PC-9 (cell line): ENCODE data around the gene ZNF143.

Experiments
- EZH2 ChIP-seq: fragments of 200-600 bp; sonication (generic); IDR thresholded peaks from 2 replicates; pipeline ENCODE4 v1.8.0; 2017; ENCODE audit warnings: antibody characterized with exemption, low read depth
- TF ChIP-seq, protein P1 (sequence below): fragments of 200-600 bp; sonication (generic); conservative IDR thresholded peaks from 2 replicates; pipeline ENCODE4 v1.6.1; 2017; ENCODE audit warnings: mixed run types, antibody characterized with exemption, mild to moderate bottlenecking, moderate library complexity

DNA sequence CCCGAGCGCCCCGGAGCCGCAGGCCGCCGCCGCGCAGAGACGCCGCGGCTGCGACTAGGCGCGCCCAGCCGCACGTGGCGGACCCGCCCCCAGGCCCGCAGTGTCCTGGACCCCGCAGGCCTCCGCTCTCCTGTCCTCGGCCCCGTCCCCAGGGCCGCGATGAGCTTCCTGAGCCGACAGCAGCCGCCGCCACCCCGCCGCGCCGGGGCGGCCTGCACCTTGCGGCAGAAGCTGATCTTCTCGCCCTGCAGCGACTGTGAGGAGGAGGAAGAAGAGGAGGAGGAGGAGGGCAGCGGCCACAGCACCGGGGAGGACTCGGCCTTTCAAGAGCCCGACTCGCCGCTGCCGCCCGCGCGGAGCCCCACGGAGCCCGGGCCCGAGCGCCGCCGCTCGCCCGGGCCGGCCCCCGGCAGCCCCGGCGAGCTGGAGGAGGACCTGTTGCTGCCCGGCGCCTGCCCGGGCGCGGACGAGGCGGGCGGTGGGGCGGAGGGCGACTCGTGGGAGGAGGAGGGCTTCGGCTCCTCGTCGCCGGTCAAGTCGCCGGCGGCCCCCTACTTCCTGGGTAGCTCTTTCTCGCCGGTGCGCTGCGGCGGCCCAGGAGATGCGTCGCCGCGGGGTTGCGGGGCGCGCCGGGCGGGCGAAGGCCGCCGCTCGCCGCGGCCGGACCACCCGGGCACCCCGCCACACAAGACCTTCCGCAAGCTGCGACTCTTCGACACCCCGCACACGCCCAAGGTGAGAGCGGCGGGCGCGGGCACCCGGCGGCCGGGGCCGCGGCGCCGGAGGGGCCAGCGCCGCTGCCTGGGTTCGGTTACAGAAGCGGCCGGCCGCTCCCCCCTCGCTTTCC is 113.2 kb downstream of the ZNF143 start:
- TF ChIP-seq EZH2: no peak
- TF ChIP-seq, protein P1, sequence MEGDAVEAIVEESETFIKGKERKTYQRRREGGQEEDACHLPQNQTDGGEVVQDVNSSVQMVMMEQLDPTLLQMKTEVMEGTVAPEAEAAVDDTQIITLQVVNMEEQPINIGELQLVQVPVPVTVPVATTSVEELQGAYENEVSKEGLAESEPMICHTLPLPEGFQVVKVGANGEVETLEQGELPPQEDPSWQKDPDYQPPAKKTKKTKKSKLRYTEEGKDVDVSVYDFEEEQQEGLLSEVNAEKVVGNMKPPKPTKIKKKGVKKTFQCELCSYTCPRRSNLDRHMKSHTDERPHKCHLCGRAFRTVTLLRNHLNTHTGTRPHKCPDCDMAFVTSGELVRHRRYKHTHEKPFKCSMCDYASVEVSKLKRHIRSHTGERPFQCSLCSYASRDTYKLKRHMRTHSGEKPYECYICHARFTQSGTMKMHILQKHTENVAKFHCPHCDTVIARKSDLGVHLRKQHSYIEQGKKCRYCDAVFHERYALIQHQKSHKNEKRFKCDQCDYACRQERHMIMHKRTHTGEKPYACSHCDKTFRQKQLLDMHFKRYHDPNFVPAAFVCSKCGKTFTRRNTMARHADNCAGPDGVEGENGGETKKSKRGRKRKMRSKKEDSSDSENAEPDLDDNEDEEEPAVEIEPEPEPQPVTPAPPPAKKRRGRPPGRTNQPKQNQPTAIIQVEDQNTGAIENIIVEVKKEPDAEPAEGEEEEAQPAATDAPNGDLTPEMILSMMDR: no peak
